ENCODE data around the gene C17orf67.

The C17orf67 gene

GRCh38 chr17:56833057-56833808 lies 487 bp downstream of the C17orf67 start:
- peaks cover 13% of the 10 kb centered on the region for H3F3A ChIP-seq (ENCODE audit: control insufficient read depth, insufficient read depth)
- H3K4me3 ChIP-seq (ENCODE audit: low read length) = peak overlapping the region; percentile 90
- peaks cover 8% of the 10 kb centered on the region; the same call in 1 of the 2 replicates for H4K20me1 ChIP-seq (ENCODE audit: control insufficient read depth, insufficient read depth, low read depth, low read length)
- no peaks in the 10 kb centered on the region for H3K9me3 ChIP-seq (ENCODE audit: control insufficient read depth, insufficient read depth, low read length)
- no peaks in the 10 kb centered on the region for H3K27me3 ChIP-seq (ENCODE audit: control insufficient read depth, low read length)
- peaks cover 57% of the 10 kb centered on the region for H3K79me2 ChIP-seq (ENCODE audit: control insufficient read depth, low read length)
- no peaks in the 10 kb centered on the region for H3K9me2 ChIP-seq (replicated peaks; ENCODE audit: control insufficient read depth, low read length)
- H3K4me1 ChIP-seq (ENCODE audit: control insufficient read depth, low read length) = peaks cover 47% of the 10 kb centered on the region
- peak overlapping the region; percentile 97 for H3K4me2 ChIP-seq (ENCODE audit: low read length)
- H3K27ac ChIP-seq (ENCODE audit: low read depth, low read length) = peak overlapping the region; percentile 43
- peaks cover 37% of the 10 kb centered on the region for H3K36me3 ChIP-seq (ENCODE audit: control insufficient read depth, low read length)
- TF ChIP-seq CTCF (IDR thresholded peaks at IDR 0.05; ENCODE audit: low read depth, low read length, poor library complexity, severe bottlenecking) (no peak), EZH2phosphoT487 (IDR thresholded peaks at IDR 0.05; ENCODE audit: borderline replicate concordance, low read length) (no peak)

GRCh38 chr17:56832446-56832845 lies 1.3 kb downstream of the C17orf67 start:
- Histone ChIP-seq H3K27me3 (ENCODE audit: control insufficient read depth, low read length) (no peaks in the 10 kb centered on the region), H3K4me1 (ENCODE audit: control insufficient read depth, low read length) (peaks cover 42% of the 10 kb centered on the region), H3K4me3 (ENCODE audit: low read length) (peak overlapping the region; percentile 90), H3K9me2 (replicated peaks; ENCODE audit: control insufficient read depth, low read length) (no peaks in the 10 kb centered on the region), H4K20me1 (ENCODE audit: control insufficient read depth, insufficient read depth, low read depth, low read length) (peaks cover 8% of the 10 kb centered on the region; the same call in 1 of the 2 replicates), H3K79me2 (ENCODE audit: control insufficient read depth, low read length) (peaks cover 51% of the 10 kb centered on the region), H3K36me3 (ENCODE audit: control insufficient read depth, low read length) (peaks cover 31% of the 10 kb centered on the region), H3F3A (ENCODE audit: control insufficient read depth, insufficient read depth) (peaks cover 8% of the 10 kb centered on the region), H3K4me2 (ENCODE audit: low read length) (peak overlapping the region; percentile 97), H3K27ac (ENCODE audit: low read depth, low read length) (peak overlapping the region; percentile 43; the same call in 1 of the 2 replicates), H3K9me3 (ENCODE audit: control insufficient read depth, insufficient read depth, low read length) (no peaks in the 10 kb centered on the region)
- TF ChIP-seq EZH2phosphoT487 (IDR thresholded peaks at IDR 0.05; ENCODE audit: borderline replicate concordance, low read length) = no peak
- no peak for TF ChIP-seq CTCF (IDR thresholded peaks at IDR 0.05; ENCODE audit: low read depth, low read length, poor library complexity, severe bottlenecking)

GRCh38 chr17:56831369-56832095 lies 2.2 kb downstream of the C17orf67 start:
- H3K4me3 ChIP-seq (ENCODE audit: low read length) = no peak overlapping the region
- no peaks in the 10 kb centered on the region for H3K27me3 ChIP-seq (ENCODE audit: control insufficient read depth, low read length)
- H3K4me1 ChIP-seq (ENCODE audit: control insufficient read depth, low read length) = peaks cover 33% of the 10 kb centered on the region
- H4K20me1 ChIP-seq (ENCODE audit: control insufficient read depth, insufficient read depth, low read depth, low read length) = peaks cover 8% of the 10 kb centered on the region; the same call in 1 of the 2 replicates
- no peaks in the 10 kb centered on the region for H3F3A ChIP-seq (ENCODE audit: control insufficient read depth, insufficient read depth)
- H3K4me2 ChIP-seq (ENCODE audit: low read length) = no peak overlapping the region; the same call in 1 of the 2 replicates
- no peak overlapping the region for H3K27ac ChIP-seq (ENCODE audit: low read depth, low read length)
- no peak for TF ChIP-seq CTCF (IDR thresholded peaks at IDR 0.05; ENCODE audit: low read depth, low read length, poor library complexity, severe bottlenecking)
- TF ChIP-seq EZH2phosphoT487 (IDR thresholded peaks at IDR 0.05; ENCODE audit: borderline replicate concordance, low read length) = no peak
- H3K9me2 ChIP-seq (replicated peaks; ENCODE audit: control insufficient read depth, low read length) = no peaks in the 10 kb centered on the region
- no peaks in the 10 kb centered on the region for H3K9me3 ChIP-seq (ENCODE audit: control insufficient read depth, insufficient read depth, low read length)
- peaks cover 42% of the 10 kb centered on the region for H3K79me2 ChIP-seq (ENCODE audit: control insufficient read depth, low read length)
- H3K36me3 ChIP-seq (ENCODE audit: control insufficient read depth, low read length) = peaks cover 22% of the 10 kb centered on the region

All from DOHH2 (cell line).